CD4-positive, alpha-beta T cell treated with Interleukin-6 at 100 ng/mL for 8 hours (primary cell): ENCODE results near the gene CLIC4.
"Not testable (repeated sequence)": the region's sequence is repeated elsewhere in the genome, so short reads cannot be mapped to it uniquely, and the experiment has no call there.

ENCODE experiments used
- DNase-seq: peaks from one replicate; pipeline ENCODE4 v3.0.0-alpha.2; 2020; ENCODE audit warnings: mixed read lengths, low spot score

CLIC4 gene

DNA sequence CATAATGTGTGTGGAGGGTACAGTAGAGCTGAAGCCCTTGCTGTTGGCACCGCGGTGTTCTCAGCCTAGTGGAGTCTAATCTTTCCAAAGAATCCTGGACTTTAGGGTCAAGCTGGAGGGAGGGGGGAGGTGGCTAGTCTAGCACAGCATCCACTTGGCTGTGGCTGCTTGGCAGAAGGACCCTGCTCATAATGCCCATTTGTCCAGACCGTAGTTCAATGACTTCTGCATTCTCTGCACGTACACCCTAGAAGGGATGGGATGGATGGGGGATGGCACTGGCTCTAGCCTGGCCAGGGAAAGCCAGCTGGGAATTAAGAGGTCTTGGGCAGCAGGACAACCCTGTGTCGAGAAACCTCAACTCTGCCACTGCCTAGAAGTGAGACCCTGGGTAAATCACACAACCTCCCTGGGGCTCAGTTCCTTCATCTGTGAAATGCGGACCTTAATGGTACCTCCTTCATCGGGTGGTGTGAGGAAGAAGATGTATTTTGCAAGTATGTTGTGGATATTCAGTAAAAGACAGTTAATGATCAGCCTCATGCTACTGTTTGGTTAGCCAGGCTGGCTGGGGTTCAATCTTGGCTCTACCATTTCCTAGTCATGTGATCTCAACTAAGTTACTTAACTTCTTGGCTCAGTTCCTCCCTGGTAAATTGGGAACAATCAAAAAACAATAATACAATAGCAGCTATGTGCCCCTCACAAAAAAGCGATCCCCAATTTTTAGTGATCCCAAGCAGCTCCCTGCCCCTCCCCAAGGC is 27.2 kb upstream of the CLIC4 start:
- no peak for DNase-seq

DNA sequence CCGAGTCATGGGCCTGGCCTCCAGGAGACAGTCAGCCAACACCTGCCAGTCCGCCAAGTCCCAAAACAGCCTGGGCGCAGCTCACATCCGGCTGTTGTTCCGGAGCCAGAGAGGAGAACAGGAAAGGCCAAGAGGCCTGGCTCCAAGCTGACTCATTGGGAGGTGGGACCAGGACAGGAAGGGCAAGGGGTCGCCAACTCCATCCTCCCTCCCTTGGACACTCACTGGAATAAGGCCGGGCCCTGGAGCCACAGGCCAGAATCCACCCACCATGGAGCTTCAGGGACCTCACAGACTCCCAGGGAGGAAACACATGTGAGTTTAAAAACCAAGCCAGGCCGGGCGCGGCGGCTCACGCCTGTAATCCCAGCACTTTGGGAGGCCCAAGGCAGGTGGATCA is 25.1 kb upstream of the CLIC4 start:
- DNase-seq, result no peak

DNA sequence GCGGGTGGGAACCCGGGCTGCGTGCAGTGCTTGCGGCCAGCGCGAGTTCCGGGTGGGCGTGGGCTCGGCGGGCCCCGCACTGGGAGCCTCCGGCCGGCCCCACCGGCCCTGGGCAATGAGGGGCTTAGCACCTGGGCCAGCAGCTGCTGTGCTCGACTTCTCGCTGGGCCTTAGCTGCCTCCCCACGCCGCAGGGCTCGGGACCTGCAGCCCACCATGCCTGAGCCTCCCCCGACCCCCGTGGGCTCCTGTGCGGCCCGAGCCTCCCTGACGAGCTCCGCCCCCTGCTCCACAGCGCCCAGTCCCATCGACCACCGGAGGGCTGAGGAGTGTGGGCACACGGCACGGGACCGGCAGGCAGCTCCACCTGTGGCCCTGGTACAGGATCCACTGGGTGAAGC is 23.7 kb upstream of the CLIC4 start:
- DNase-seq, result no peak

DNA sequence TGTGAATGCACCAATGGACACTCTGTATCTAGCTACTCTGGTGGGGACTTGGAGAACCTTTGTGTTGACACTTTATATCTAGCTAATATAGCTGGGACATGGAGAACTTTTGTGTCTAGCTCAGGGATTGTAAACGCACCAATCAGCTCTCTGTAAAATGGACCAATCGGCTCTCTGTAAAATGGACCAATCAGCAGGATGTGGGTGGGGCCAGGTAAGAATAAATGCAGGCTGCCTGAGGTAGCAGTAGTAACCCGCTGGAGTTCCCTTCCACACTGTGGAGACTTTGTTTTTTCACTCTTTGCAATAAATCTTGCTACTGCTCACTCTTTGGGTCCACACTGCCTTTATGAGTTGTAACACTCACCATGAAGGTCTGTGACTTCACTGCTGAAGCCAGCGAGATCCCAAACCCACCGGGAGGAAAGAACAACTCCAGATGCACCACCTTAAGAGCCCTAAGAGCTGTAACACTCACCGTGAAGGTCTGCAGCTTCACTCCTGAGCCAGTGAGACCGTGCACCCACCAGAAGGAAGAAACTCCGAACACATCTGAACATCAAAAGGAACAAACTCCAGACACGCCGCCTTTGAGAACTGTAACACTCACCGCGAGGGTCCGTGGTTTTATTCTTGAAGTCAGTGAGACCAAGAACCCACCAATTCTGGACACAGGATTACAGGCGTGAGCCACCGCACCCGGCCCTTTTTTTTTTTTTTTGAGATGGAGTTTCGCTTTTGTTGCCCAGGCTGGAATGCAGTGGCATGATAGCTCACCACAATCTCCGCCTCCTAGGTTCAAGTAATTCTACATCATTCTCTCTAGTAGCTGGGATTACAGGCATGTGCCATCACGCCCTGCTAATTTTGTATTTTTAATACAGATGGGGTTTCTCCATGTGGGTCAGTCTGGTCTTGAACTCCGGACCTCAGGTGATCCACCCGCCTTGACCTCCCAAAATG is 22.9 kb upstream of the CLIC4 start:
- DNase-seq, result not testable (repeated sequence)

DNA sequence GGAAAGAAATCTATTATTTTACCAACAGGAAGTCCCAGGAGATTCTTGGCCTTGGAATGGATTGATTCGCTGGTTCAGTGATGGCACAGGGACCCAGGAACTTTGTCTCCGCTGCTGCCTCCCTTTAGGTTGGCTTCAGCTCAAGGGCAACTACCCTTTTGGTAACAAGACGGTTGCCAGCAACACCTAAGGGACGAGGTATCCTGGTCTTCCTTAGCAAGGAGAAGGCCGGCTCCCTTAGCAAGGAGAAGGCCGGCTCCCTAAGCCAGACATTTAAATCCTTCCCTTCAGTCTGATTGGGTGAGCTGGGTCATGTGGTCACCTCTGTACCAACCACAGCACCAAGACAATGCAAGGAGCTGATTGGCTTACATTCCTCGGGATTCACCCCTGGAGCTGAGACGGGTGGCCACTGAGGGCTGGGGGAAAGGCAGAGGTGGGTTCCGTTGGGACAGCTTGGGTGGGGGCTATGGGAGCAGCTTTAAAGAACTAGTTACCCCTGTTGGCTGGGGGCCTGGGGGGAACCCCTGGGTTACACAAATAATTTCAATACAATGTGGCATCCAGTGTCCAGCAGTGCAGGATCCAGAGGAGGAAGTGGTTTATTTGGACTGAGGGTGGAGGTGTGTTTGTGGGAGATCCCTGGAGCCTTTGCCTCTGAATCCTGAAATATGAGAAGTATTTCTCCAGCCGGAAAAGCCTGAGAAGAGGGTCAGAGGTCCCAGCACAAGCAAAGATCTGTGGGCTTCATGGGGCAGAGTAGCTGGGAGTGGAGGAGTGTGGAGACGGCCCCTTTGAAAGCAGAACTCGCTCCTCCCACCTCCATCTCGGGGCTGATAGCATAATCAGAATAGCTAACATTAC is 20.7 kb upstream of the CLIC4 start:
- DNase-seq, result no peak

DNA sequence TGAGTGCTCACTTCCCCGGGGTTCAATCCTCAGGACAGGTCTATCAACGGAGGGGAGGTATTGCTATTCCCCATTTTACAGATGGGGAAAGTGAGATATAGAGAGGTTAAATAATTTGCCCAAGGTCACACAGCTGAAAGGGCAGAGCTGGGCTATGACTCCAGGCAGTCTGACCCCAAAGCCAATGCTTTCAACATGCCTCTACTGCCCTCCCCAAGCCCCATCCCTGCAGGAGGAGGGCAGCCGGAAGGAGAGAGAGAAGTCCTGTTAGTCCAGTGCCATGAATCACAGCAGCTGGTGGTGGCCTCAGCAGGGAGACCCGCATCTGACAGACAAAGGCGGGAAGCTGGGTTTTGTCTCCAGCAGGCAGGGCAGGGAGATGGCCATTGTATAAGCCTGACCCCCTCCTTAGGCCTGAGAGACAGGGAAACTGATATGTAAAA is 20.0 kb upstream of the CLIC4 start:
- DNase-seq, result no peak

DNA sequence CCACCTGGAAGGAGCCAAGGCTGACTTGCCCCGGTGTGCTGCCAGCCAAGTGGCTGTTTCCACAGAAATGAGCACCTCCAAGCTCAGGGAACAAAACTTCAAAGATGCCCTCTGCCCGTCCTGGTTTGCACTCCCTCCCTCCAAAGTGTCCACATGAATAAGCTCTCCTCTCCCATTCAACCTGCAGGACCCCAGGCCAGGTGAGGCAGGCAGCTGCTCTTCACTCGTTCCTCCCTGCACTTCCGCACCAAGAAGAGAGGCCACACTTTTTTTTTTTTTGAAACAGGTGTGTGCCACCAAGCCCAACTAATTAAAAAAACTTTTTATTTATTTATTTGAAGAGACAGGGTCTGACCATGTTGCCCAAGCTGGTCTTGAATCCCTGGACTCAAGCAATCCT is 18.5 kb upstream of the CLIC4 start:
- DNase-seq, result no peak

DNA sequence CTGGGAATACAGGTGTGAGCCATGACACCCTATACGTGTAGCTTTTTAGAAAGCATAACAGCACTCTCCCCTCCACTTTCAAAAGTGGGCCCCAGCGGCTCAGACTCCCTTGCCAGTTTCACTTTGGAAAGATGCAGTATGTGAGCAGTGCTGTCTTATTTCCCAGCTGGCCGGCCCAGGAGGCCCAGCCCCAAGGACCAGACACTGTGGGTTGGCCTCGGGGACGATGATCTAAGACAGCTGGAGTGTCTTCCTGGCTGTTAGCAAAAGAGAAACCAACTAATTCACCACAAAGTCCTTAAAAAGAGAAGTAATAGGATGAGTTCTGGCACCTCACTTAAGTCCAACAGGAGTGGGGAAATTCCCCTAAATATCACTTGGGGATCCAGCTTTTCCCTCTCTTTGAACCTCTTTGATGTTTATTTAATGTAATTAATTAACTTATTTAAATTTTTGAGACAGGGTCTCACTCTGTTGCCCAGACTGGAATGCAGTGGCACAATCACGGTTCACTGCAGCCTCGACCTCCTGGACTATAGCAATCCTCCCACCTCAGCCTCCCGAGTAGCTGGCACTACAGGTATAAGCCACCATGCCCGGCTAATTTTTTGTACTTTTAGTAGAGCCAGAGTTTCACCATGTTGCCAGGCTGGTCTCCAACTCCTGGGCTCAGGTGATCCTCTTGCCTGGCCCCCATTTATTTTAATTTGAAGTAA is 17.6 kb upstream of the CLIC4 start:
- no peak for DNase-seq

DNA sequence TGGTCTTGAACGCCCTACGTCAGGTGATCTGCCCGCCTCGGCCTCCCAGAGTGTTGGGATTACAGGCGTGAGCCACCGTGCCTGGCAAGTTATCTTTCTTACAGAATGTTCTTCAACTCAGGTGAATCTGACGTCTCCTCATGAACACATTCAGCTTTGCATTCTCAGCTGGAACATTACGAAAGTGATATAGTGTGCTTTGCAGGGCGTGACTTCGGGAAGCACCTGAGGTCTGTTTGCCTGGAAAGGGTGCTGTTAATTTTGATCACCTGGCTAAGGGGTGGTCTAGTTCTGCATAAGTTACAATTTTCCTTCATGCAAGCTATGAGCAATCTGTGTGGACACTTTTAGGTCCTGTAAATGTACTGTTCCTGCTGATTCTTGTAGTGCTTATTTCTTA is 16.3 kb upstream of the CLIC4 start:
- no peak for DNase-seq

DNA sequence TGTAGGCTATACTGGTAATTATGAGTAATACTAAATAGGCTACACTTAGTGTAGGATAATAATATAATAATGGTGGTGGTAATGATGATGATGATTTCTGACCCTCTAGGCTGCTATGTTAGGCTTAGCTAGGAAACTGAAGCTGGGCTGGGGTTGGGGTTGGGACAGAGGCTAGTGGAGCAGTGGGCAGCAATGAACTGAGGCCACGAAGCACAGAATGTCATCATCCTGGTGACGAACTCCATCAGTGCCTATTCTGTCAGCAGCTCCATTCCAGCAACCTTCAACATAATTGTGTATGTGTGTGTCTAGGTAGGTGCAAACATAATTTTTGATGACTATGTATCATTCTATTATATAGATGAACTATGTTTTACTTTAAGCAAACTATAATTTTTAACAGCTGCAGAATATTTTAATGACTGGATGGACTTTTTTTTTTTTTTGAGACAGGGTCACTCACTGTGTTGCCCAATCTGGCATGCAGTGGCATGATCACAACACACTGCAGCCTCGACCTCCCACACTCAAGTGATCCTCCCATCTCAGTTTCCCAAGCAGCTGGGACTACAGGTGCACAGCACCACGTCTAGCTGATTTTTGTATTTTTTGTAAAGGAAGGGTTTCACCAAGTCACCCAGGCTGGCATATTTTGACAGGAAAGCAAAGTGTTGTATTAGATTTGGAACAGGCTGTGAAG is 12.9 kb upstream of the CLIC4 start:
- DNase-seq, result no peak

DNA sequence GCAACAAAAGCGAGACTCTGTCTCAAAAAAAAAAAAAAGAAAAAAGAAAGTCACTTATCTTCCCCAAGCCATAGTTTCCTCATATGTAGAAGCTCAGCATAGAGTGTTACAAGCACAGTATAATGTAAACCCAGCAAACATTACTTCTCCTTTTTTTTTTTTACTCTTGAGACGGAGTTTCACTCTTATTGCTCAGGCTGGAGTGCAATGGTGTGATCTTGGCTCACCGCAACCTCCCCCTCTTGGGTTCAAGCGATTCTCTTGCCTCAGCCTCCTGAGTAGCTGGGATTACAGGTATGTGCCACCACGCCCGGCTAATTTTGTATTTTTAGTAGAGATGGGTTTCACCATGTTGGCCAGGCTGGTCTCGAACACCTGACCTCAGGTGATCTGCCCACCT is 11.9 kb upstream of the CLIC4 start:
- DNase-seq, result not testable (repeated sequence)

DNA sequence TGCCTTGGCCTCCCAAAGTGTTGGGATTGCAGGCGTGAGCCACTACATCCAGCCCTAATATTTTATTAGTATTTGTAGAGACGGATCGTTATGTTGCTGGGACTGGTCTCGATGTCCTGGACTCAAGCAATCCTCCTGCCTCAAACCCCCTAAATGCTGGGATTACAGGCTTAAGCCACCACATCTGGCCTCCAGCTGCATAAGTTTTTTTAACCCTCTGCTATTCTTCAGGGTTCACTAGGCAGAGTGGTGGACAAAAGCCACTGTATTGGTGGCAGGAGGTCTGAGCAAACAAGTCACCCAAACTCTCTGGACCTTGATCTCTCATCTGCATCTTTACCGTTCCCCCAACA is 10.1 kb upstream of the CLIC4 start:
- DNase-seq, result no peak

DNA sequence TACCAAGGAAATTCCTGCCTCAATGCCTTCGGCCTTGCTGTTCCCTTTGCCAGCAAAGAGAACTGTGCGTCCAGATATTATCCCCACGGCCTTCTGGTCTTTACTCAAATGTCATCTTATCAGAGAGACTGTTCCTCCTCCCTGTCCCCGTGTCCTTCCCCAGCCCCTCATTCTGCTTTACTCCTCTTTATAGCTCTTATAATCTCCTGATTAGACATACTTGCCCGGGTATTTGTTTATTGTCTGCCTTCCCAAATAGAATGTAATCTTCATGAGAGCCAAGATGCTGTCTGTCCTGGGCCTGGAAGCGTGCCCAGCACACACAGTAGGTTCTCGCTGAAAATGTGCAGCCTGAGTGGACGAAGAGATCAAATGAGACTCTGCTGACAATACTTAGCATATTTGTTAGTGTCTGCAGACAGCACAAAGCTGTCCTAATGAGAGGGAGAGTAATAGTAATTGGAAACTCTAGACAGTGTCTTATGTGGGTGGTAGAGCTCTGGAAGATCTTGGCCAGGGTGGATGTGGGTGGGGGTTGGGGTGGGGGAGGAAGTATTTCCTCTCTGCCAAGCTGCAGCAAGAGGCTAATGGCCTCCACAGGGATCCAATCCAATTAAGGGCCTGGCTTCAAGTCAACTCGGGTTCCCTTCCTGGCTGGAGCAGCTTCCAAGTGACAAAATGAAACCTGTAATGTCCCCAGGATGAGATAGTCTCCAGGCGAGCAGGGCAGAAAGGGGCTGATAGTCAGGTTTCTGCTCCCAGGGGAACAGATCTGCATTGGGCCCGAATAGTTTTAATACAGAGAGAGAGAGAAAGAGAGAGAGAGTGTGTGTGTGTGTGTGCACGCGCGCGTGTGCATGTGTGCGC is 9.5 kb upstream of the CLIC4 start:
- no peak for DNase-seq

DNA sequence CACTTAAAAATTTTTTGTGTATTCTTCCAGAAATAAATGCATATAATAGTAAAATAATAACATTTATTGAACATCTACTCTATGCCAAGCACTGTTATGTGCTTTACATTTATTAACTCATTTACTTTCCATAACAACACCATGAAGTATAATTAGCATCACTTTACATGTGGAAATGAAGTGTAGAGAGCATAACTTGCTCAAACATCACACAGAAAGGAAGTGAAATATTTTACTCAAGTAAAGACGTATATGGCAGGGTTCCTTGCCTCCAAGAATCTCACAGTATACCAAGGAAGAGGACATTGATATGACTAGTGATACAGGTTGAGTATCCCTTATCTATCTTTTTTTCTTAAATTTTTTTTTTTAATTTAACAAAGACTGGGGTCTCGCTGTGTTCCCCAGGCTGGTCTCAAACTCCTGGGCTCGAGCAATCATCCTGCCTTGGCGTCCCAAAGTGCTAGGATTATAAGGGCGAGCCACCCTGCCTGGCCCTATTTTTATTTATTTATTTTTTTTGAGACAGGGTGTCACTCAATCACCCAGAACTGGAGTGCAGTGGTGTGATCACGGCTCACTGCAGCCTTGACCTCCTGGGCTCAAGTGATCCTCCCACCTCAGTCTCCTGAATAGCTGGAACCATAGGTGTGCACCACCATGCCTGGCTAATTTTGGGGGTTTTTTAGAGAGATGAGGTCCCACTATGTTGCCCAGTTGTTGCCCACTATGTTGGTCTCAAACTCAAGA is 7.7 kb upstream of the CLIC4 start:
- no peak for DNase-seq

DNA sequence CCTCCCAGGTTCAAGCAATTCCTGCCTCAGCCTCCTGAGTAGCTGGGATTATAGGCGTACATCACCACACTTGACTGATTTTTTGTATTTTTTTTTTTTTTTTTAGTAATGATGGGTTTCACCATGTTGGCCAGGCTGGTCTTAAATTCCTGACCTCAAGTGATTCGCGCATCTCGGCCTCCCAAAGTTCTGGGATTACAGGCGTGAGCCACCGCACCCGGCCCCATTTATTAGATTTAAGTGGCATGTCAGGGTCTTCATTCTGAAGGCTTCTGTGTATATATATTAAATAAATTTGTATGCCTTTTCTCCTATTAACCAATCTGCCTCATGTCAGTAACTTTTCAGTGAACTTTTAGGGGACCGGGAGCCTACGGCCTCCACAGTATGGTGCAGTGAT is 6.0 kb upstream of the CLIC4 start:
- no peak for DNase-seq

DNA sequence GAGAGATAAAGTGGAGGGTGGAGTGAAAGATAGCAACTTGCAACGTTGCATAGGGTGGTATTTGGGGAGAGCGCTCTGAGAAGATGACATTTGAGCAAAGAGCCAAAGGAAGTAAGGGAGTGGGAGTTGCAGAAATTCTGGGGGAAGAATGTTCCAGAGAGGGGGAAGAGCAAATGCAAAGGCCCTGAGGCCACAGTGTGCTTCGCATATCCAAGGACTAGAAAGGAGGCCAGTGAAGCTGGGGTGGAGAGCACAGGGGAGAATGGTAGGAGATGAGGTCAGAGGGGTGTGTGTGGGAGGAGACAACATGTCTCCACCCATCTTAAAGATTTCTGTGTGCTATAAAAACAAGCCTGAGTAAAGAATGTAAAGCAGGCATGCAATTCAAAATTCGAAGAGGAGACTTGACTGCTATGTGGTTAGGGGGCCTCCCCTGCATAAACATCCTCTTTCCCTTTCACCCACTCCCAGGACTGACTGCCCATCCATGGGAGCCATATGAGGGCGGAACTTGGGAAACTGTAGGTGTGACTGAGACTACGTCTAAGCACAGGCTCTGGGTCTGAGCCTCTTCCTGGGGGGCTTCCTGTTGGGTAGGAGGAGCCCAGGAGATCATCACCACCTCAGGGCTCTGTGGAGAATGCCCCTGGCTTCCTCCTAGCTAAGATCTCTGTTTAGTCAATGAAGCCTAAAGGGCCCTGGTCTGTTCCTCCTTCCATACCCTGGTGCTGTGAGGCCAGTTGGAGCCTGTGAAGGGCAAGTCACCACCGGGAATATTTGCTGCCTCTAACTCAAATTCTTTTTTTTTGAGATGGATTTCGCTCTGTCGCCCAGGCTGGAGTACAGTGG is 2.9 kb upstream of the CLIC4 start:
- no peak for DNase-seq

DNA sequence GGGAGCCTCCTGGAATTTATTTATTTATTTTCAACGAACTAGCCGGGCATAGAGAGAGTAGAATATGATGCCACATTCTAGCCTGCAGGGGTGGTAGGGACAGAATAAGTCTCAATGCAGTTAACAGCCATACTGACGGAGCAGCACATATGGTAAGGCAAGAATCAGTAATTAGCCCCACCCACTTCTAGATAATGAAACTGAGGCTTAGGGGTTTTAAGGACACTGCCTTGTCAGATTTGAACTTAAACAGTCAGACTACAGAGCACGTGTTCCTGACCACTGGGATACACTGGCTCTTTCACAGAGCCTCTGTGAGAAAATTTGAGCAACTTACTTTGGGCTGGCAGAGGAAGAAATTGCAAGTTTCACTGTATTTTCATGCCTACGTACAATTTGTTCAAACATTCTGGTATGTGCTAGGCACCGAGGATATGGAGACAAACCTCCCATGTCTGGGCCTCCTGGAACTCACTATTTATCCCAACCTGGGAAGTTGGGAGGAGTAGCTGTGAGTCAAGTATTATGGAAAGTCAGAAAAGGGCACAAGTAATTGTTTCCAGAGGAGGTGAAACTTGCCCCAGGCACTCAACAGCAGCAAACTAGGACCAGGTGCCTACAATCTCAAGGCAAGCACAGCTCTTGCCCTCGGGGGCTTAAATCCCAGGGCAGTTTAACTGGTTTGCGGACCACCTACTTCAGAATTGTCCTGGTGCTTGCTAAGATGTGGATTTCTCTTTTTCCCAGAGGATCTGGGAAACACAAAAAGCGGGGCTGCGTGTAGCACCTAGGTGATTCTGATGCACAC is 1.6 kb upstream of the CLIC4 start:
- no peak for DNase-seq
